KOPT-K1 (cell line): Measurements from ENCODE around the gene MESP1.

Experiments used
- H3K27ac ChIP-seq: fragments of 200-600 bp; sonication (generic); 2 replicates; pipeline ENCODE4 v1.5.1; 2016; ENCODE audit warnings: antibody characterized with exemption, mild to moderate bottlenecking, low read depth, low read length; ENCODE audit not compliant: poor library complexity, severe bottlenecking
- H3K36me3 ChIP-seq: fragments of 200-600 bp; sonication (generic); 2 replicates; pipeline ENCODE4 v1.5.1; 2017; ENCODE audit warnings: antibody characterized with exemption, mild to moderate bottlenecking, low read length, moderate library complexity; ENCODE audit not compliant: insufficient read depth
- H3K9me3 ChIP-seq: fragments of 200-600 bp; sonication (generic); 2 replicates; pipeline ENCODE4 v1.5.1; 2017; ENCODE audit warnings: antibody characterized with exemption, low read length, mild to moderate bottlenecking; ENCODE audit not compliant: insufficient read depth, poor library complexity, severe bottlenecking

MESP1 gene

DNA sequence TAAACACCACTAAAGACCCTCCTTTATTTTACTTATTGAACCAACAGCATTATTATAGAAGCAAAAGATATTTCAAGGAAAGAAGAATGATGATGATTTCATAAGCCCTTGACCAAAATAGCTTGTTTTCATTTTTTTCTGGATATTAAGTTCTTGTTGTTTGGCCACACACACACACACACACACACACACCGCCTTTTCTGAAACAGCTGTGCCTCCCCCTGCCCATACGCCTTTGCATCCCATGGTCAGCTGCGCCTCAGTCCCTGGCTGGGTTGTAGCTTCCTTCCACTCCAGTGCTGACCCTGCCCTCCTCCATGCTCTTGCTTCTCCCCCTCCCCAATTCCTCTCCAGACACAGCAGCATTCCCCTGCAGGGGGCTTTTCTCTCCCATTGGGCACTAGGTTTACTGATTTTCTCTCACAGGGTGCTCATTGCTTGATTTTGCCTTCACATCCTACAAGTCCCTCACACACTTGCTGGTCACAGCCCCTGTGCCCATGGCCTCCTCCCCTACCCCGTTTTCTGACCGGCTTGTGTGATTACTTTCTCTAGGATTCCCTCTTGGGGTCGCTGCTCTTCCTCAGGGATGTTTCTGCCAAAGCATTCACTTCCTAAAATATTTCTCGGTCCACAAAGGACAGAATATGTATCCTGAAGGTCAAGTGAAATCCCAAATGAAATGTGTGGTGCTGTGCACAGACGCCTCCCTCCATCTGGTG lies 18.4 kb downstream of the MESP1 start:
- no peak overlapping the region for H3K27ac ChIP-seq
- H3K9me3 ChIP-seq = no peaks in the 10 kb centered on the region
- H3K36me3 ChIP-seq = no peaks in the 10 kb centered on the region

- H3K36me3 ChIP-seq = no peaks in the 10 kb centered on the region
- H3K9me3 ChIP-seq = no peaks in the 10 kb centered on the region
- no peak overlapping the region for H3K27ac ChIP-seq
Observed at GRCh38 chr15:89731275-89731674, 19.8 kb downstream of the MESP1 start.

GRCh38 chr15:89728254-89728653 lies 22.8 kb downstream of the MESP1 start:
- no peak overlapping the region for H3K27ac ChIP-seq
- no peaks in the 10 kb centered on the region for H3K36me3 ChIP-seq
- H3K9me3 ChIP-seq = peaks cover 8% of the 10 kb centered on the region

DNA sequence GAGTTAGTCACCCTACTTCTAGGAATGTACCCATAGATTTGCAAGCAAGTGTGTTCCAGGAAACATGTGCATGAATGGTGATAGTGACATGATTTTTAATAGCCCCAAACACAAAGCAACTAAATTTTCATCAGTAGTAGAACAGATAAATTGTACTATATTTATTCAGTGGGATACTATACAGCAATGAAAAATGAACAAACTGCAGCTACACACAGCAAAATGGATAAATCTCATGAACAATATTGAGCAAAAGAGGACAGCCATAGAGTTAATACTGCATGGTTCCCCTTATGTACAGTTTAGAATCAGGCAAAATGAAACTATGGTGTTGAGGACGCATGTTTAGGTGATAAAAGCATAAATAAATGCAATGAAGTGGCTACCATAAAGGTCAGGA lies 26.0 kb downstream of the MESP1 start:
- H3K36me3 ChIP-seq = no peaks in the 10 kb centered on the region
- H3K27ac ChIP-seq = no peak overlapping the region

DNA sequence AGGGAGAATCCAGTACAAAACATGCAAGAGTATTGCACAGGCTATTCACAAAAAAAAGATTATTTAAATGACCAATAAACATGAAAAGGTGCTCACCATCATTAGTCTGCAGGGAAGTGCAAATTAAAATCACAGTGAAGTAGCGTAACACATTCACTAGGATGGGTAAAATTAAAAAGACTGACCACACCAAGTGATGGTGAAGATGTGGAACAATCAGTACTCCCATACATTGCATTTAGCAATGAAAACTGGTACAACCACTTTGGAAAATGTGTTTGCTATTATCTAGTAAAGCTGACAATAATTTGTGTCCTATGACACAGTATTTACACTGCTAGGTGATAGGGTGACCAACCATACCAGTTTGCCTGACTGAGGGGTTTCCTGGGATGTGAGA lies 26.4 kb downstream of the MESP1 start:
- peaks cover 8% of the 10 kb centered on the region for H3K9me3 ChIP-seq
- H3K36me3 ChIP-seq = no peaks in the 10 kb centered on the region
- H3K27ac ChIP-seq = no peak overlapping the region

More for the DNA sequence above, 26.0 kb downstream of the MESP1 start:
- peaks cover 8% of the 10 kb centered on the region for H3K9me3 ChIP-seq

- H3K9me3 ChIP-seq = peaks cover 8% of the 10 kb centered on the region
- no peak overlapping the region for H3K27ac ChIP-seq
- H3K36me3 ChIP-seq = no peaks in the 10 kb centered on the region
Observed at GRCh38 chr15:89723031-89723430, 28.0 kb downstream of the MESP1 start.

DNA sequence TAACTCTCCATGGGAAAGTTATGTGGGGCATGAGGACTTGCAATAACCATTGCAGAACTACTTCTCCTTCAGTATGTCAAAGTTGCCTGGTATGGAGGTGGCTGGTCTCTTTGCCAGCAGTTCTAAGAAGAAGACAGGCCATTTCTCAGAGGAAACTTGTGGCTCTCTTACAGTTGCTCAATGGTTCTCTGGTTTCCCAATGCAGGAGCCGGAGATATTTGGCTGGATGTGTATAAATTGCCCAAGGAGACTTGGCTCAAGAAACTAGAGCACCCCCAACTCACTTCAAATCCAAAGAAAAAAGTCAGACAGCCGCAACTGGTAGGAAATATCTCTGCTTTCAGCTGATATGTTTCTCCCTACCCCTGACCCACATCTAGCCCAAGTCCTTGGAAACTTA lies 36.3 kb downstream of the MESP1 start:
- Histone ChIP-seq H3K9me3 (no peaks in the 10 kb centered on the region), H3K36me3 (no peaks in the 10 kb centered on the region), H3K27ac (no peak overlapping the region)

DNA sequence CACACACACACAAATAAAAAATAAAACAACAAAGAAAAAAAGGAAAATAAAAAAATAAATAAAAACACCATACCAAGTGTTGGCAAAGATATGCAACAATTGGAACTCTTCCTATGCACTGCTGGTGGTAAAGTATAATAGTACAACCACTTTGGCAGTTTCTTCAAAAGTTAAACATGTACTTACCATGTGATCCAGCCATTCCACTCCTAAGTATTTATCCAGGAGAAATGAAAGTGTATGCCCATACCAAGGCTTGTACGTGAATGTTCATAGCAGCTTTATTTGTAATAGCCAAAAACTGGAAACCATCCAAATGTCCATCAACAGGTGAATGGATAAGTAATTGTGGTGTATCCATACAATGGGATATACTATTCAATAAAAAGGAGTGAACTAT lies 43.5 kb downstream of the MESP1 start:
- Histone ChIP-seq H3K9me3 (no peaks in the 10 kb centered on the region), H3K27ac (no peak overlapping the region), H3K36me3 (no peaks in the 10 kb centered on the region)

GRCh38 chr15:89704411-89704810 lies 46.6 kb downstream of the MESP1 start:
- no peaks in the 10 kb centered on the region for H3K36me3 ChIP-seq
- H3K9me3 ChIP-seq = no peaks in the 10 kb centered on the region
- no peak overlapping the region for H3K27ac ChIP-seq
